Keratinocyte (primary cell): ENCODE results near the gene KHSRP. TPM values are rescaled to one million over a fixed set of nuclear protein-coding genes. Genes with fewer than 3 reads are reported as not detected.

Experiments used
- DNase-seq: peaks from one replicate; pipeline ENCODE4 v3.0.0-alpha.2; 2011; ENCODE audit warnings: low read depth, missing footprints, low spot score
- FAIRE-seq: peaks from 2 replicates; lab custom pipeline; 2011; peaks lifted over from hg19 to GRCh38; lab: Jason Lieb, UNC
- H2AFZ ChIP-seq: 2 replicates; pipeline ENCODE4 v1.6.0; 2012; ENCODE audit warnings: low read length, control low read depth, inconsistent platforms; ENCODE audit not compliant: control insufficient read depth
- H3K27ac ChIP-seq: 2 replicates; pipeline ENCODE4 v1.5.1; 2011; ENCODE audit warnings: low read length; ENCODE audit not compliant: control insufficient read depth, insufficient read depth
- H3K27me3 ChIP-seq: 3 replicates; pipeline ENCODE4 v1.6.0; 2011; ENCODE audit warnings: low read length; ENCODE audit not compliant: control insufficient read depth, insufficient read depth; ENCODE audit errors: extremely low read depth
- H3K36me3 ChIP-seq, 2 experiments: 2 replicates in 1 of 2; 3 replicates in 1 of 2; pipeline ENCODE4 v1.5.1; 2011; ENCODE audit warnings: low read length in 2 of 2, mild to moderate bottlenecking in 1 of 2; ENCODE audit not compliant: control insufficient read depth in 2 of 2, insufficient read depth in 2 of 2; ENCODE audit errors: extremely low read depth in 1 of 2
- H3K4me1 ChIP-seq: 3 replicates; pipeline ENCODE4 v1.5.1; 2011; ENCODE audit warnings: low read length; ENCODE audit not compliant: control insufficient read depth, insufficient read depth; ENCODE audit errors: extremely low read depth
- H3K4me2 ChIP-seq: 3 replicates; pipeline ENCODE4 v1.6.0; 2011; ENCODE audit warnings: low read depth, low read length; ENCODE audit not compliant: control insufficient read depth, insufficient read depth; ENCODE audit errors: extremely low read depth
- H3K4me3 ChIP-seq, 3 experiments: fragments of 200-600 bp in 1 of 3; sonication (generic) in 1 of 3; 2 replicates in 2 of 3; 3 replicates in 1 of 3; pipeline ENCODE4 v1.5.1; 2011 to 2016; ENCODE audit warnings: low read length in 3 of 3, mild to moderate bottlenecking in 3 of 3, control low read depth in 2 of 3, inconsistent platforms in 1 of 3, low read depth in 1 of 3, mixed read lengths in 1 of 3, mixed run types in 1 of 3, moderate library complexity in 1 of 3; ENCODE audit not compliant: control insufficient read depth in 2 of 3, insufficient read depth in 2 of 3; ENCODE audit errors: extremely low read depth in 1 of 3
- H3K79me2 ChIP-seq: 2 replicates; pipeline ENCODE4 v1.6.0; 2012; ENCODE audit warnings: low read length; ENCODE audit not compliant: control insufficient read depth, insufficient read depth
- H3K9ac ChIP-seq: 3 replicates; pipeline ENCODE4 v1.6.0; 2011; ENCODE audit warnings: low read length; ENCODE audit not compliant: control insufficient read depth, insufficient read depth; ENCODE audit errors: extremely low read depth
- H3K9me1 ChIP-seq: 3 replicates; pipeline ENCODE4 v1.6.0; 2011; ENCODE audit warnings: low read length; ENCODE audit not compliant: control insufficient read depth, insufficient read depth; ENCODE audit errors: extremely low read depth
- H3K9me3 ChIP-seq: 2 replicates; pipeline ENCODE4 v1.5.1; 2012; ENCODE audit warnings: low read depth, low read length; ENCODE audit not compliant: control insufficient read depth
- H4K20me1 ChIP-seq: 3 replicates; pipeline ENCODE4 v1.6.0; 2011; ENCODE audit warnings: low read length; ENCODE audit not compliant: control insufficient read depth, insufficient read depth; ENCODE audit errors: extremely low read depth
- EZH2 ChIP-seq: IDR thresholded peaks from one replicate; pipeline ENCODE4 v1.6.1; 2012; ENCODE audit warnings: inconsistent platforms, mild to moderate bottlenecking, low read length, moderate library complexity
- dilution Hi-C: fragments of 300-500 bp; cut with MboI; formaldehyde crosslinking; loops from one replicate; pipeline ENCODE4 v1.7.0; 2020; ENCODE audit warnings: low sequenced_read_pairs; ENCODE audit not compliant: extremely low pct_ligation_motif_present
- polyA plus RNA-seq, 5 experiments: library from polyadenylated mRNA; depleted of rRNA in 3 of 5; stranded (reverse) in 3 of 5; stranded (forward) in 1 of 5; unstranded in 1 of 5; fragments of >200 nt; gene quantifications; 1 replicate in 1 of 5; 2 replicates in 3 of 5; 3 replicates in 1 of 5; pipeline versions ENCODE4 v1.2.1 to v1.2.3, GENCODE V29; 2011 to 2012; ENCODE audit warnings: missing spikeins in 2 of 5, low read depth in 1 of 5, low replicate concordance in 1 of 5
- TF ChIP-seq, protein P1 (sequence below), 3 experiments: IDR thresholded peaks in 1 of 3; conservative IDR thresholded peaks in 1 of 3; optimal IDR thresholded peaks in 1 of 3; 2 replicates in 2 of 3; 3 replicates in 1 of 3; pipeline versions ENCODE3 to v1.5.1; 2011; ENCODE audit warnings: low read length in 3 of 3, mild to moderate bottlenecking in 3 of 3, moderate library complexity in 2 of 3, control low read depth in 1 of 3, inconsistent platforms in 1 of 3; ENCODE audit not compliant: insufficient read depth in 2 of 3; ENCODE audit errors: extremely low read depth in 1 of 3

Gene KHSRP
- polyA plus RNA-seq, 1 donor (not counting 4 experiments of a cell fraction or from before 2014, with no cell fraction given), result 56.6 TPM

DNA sequence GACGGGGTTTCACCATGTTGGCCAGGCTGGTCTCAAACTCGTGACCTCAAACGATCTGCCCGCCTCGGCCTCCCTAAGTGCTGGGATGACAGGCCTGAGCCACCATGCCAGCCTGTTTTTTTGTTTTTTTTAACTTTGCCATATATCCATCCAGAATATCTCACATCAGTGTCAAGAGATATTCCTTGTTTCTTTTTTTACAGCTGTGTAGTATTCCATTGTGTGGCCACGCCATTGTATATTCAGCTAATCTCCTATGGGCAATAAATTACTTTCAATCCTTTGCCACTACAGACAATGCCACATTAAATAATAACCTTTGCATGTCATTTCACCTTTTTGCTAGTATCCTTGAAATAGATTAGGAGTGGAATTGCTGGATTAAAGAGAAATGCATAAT is 15.3 kb downstream of the KHSRP start:
- Histone ChIP-seq H3K4me3 (no peak overlapping the region), H3K27me3 (no peaks in the 10 kb centered on the region), H2AFZ (no peak overlapping the region), H3K27ac (no peak overlapping the region), H3K9ac (no peak overlapping the region), H3K4me1 (no peaks in the 10 kb centered on the region), H3K9me3 (no peaks in the 10 kb centered on the region), H3K79me2 (no peaks in the 10 kb centered on the region), H3K4me2 (no peak overlapping the region), H3K9me1 (no peaks in the 10 kb centered on the region), H4K20me1 (no peaks in the 10 kb centered on the region), H3K36me3 (peaks cover 4% of the 10 kb centered on the region in 2 experiments)
- DNase-seq (no peak), FAIRE-seq (no peak)
- dilution Hi-C loops, result no loop called here
- TF ChIP-seq EZH2, result no peak
- TF ChIP-seq, protein P1, sequence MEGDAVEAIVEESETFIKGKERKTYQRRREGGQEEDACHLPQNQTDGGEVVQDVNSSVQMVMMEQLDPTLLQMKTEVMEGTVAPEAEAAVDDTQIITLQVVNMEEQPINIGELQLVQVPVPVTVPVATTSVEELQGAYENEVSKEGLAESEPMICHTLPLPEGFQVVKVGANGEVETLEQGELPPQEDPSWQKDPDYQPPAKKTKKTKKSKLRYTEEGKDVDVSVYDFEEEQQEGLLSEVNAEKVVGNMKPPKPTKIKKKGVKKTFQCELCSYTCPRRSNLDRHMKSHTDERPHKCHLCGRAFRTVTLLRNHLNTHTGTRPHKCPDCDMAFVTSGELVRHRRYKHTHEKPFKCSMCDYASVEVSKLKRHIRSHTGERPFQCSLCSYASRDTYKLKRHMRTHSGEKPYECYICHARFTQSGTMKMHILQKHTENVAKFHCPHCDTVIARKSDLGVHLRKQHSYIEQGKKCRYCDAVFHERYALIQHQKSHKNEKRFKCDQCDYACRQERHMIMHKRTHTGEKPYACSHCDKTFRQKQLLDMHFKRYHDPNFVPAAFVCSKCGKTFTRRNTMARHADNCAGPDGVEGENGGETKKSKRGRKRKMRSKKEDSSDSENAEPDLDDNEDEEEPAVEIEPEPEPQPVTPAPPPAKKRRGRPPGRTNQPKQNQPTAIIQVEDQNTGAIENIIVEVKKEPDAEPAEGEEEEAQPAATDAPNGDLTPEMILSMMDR (optimal IDR thresholded peaks at IDR 0.05 in 1 of 3, IDR thresholded peaks at IDR 0.05 in 1 of 3, conservative IDR thresholded peaks at IDR 0.05 in 1 of 3; ENCODE audit: extremely low read depth in 1 of 3, insufficient read depth in 2 of 3, low read length in 3 of 3), result no peak

DNA sequence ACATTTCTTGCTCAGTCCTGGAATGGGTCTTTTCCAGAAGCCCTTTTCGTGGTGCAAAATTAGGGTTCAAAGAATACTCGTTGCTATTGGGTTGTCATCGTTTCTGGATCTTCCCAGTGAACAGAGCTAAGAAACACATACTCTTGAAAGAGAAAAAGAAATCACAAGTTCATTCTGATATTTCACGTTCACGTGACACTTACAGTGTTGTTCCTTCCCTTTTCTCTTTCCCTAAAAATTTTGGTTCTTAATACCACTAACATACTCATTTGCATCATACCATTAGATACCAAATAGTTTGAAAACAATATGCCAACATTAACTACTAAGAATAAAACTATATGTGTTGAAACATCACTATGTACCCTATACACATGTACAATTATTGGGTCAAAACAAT is 18.2 kb downstream of the KHSRP start:
- H3K9me3 ChIP-seq, result no peaks in the 10 kb centered on the region
- H3K79me2 ChIP-seq, result no peaks in the 10 kb centered on the region
- H3K4me2 ChIP-seq, result no peak overlapping the region
- H4K20me1 ChIP-seq, result no peaks in the 10 kb centered on the region
- H3K4me1 ChIP-seq, result no peaks in the 10 kb centered on the region
- H3K9ac ChIP-seq, result no peak overlapping the region
- no peak overlapping the region for H2AFZ ChIP-seq
- H3K27ac ChIP-seq, result no peak overlapping the region
- H3K36me3 ChIP-seq, result no peaks in the 10 kb centered on the region
- dilution Hi-C loops, result no loop called here
- H3K9me1 ChIP-seq, result no peaks in the 10 kb centered on the region
- TF ChIP-seq EZH2, result no peak
- TF ChIP-seq, protein P1 (optimal IDR thresholded peaks at IDR 0.05 in 1 of 3, IDR thresholded peaks at IDR 0.05 in 1 of 3, conservative IDR thresholded peaks at IDR 0.05 in 1 of 3; ENCODE audit: extremely low read depth in 1 of 3, insufficient read depth in 2 of 3, low read length in 3 of 3), result no peak
- no peaks in the 10 kb centered on the region for H3K27me3 ChIP-seq
- H3K4me3 ChIP-seq, result no peak overlapping the region
- DNase-seq, result no peak
- no peak for FAIRE-seq
